ENCODE data around the gene CDC37. TPM values are rescaled to one million over a fixed set of nuclear protein-coding genes. Genes with fewer than 3 reads are reported as not detected.
A peak's percentile ranks its signal among the peaks of the same experiment; 100 is the strongest.

CDC37 gene
- total RNA-seq, 1 donor from 2014 or later = 142 TPM

GRCh38 chr19:10395436-10395835, 7.9 kb downstream of the CDC37 start:
- no peaks in the 10 kb centered on the region for H3K9me3 Mint-ChIP-seq
- DNase-seq (ENCODE audit: low spot score) = no peak
- peaks cover 9% of the 10 kb centered on the region for H3K36me3 Mint-ChIP-seq
- no peak overlapping the region for H3K9ac ChIP-seq
- no peak overlapping the region for H3K27ac Mint-ChIP-seq
- no peaks in the 10 kb centered on the region for H3K4me1 Mint-ChIP-seq
- H3K4me2 ChIP-seq = no peak overlapping the region
- H4K20me1 ChIP-seq (ENCODE audit: low read depth) = peaks cover 39% of the 10 kb centered on the region
- peaks cover 8% of the 10 kb centered on the region for H3F3A ChIP-seq (ENCODE audit: low read depth)
- no peak overlapping the region for H2AFZ ChIP-seq (replicated peaks)
- no peak overlapping the region for H3K4me3 Mint-ChIP-seq
- TF ChIP-seq CTCF (IDR thresholded peaks at IDR 0.05) (no peak), EZH2 (IDR thresholded peaks at IDR 0.05) (no peak), EZH2phosphoT487 (IDR thresholded peaks at IDR 0.05) (no peak)
- H3K79me2 ChIP-seq (ENCODE audit: low read depth) = peaks cover 35% of the 10 kb centered on the region
- no peaks in the 10 kb centered on the region for H3K36me3 ChIP-seq
- no peak overlapping the region for H3K4me3 ChIP-seq
- no peaks in the 10 kb centered on the region for H3K9me3 ChIP-seq (ENCODE audit: low read depth)
- no peaks in the 10 kb centered on the region for H3K27me3 ChIP-seq
- no peak overlapping the region for H3K27ac ChIP-seq
- H3K4me1 ChIP-seq = no peaks in the 10 kb centered on the region
- peaks cover 9% of the 10 kb centered on the region for H3K27me3 Mint-ChIP-seq (ENCODE audit: insufficient read depth, low read depth)

- H3K27me3 Mint-ChIP-seq (ENCODE audit: insufficient read depth, low read depth) = peaks cover 7% of the 10 kb centered on the region
- H3K27ac Mint-ChIP-seq = no peak overlapping the region
- Histone ChIP-seq H3K9ac (no peak overlapping the region), H3K27me3 (no peaks in the 10 kb centered on the region), H3K27ac (no peak overlapping the region), H3K4me1 (no peaks in the 10 kb centered on the region), H3K4me3 (no peak overlapping the region), H2AFZ (replicated peaks) (no peak overlapping the region), H3K36me3 (no peaks in the 10 kb centered on the region), H3F3A (ENCODE audit: low read depth) (peaks cover 13% of the 10 kb centered on the region), H3K79me2 (ENCODE audit: low read depth) (peaks cover 31% of the 10 kb centered on the region), H3K9me3 (ENCODE audit: low read depth) (no peaks in the 10 kb centered on the region), H4K20me1 (ENCODE audit: low read depth) (peaks cover 39% of the 10 kb centered on the region), H3K4me2 (no peak overlapping the region)
- H3K9me3 Mint-ChIP-seq = no peaks in the 10 kb centered on the region
- TF ChIP-seq CTCF (IDR thresholded peaks at IDR 0.05) = no peak
- TF ChIP-seq EZH2 (IDR thresholded peaks at IDR 0.05) = no peak
- no peak for TF ChIP-seq EZH2phosphoT487 (IDR thresholded peaks at IDR 0.05)
- H3K4me1 Mint-ChIP-seq = no peaks in the 10 kb centered on the region
- peak overlapping the region; percentile 41 for H3K4me3 Mint-ChIP-seq
- H3K36me3 Mint-ChIP-seq = peaks cover 9% of the 10 kb centered on the region
- DNase-seq (ENCODE audit: low spot score) = no peak
These were observed 8.3 kb downstream of the CDC37 start for GRCh38 chr19:10395003-10395402.

GRCh38 chr19:10393137-10393536, 10.2 kb downstream of the CDC37 start:
- Mint-ChIP-seq H3K27me3 (ENCODE audit: insufficient read depth, low read depth) (peaks cover 6% of the 10 kb centered on the region), H3K4me1 (peaks cover 4% of the 10 kb centered on the region), H3K4me3 (no peak overlapping the region), H3K27ac (no peak overlapping the region), H3K36me3 (peaks cover 9% of the 10 kb centered on the region), H3K9me3 (no peaks in the 10 kb centered on the region)
- Histone ChIP-seq H3F3A (ENCODE audit: low read depth) (peaks cover 20% of the 10 kb centered on the region), H3K9me3 (ENCODE audit: low read depth) (no peaks in the 10 kb centered on the region), H3K79me2 (ENCODE audit: low read depth) (peaks cover 12% of the 10 kb centered on the region), H4K20me1 (ENCODE audit: low read depth) (peaks cover 32% of the 10 kb centered on the region), H3K36me3 (no peaks in the 10 kb centered on the region), H3K27ac (no peak overlapping the region), H3K4me1 (no peaks in the 10 kb centered on the region), H2AFZ (replicated peaks) (no peak overlapping the region), H3K9ac (no peak overlapping the region), H3K4me3 (no peak overlapping the region), H3K4me2 (no peak overlapping the region), H3K27me3 (no peaks in the 10 kb centered on the region)
- no peak for TF ChIP-seq EZH2phosphoT487 (IDR thresholded peaks at IDR 0.05)
- no peak for TF ChIP-seq EZH2 (IDR thresholded peaks at IDR 0.05)
- TF ChIP-seq CTCF (IDR thresholded peaks at IDR 0.05) = no peak
- no peak for DNase-seq (ENCODE audit: low spot score)

All from neural progenitor cell (in vitro differentiated cells).